GM13976 (cell line): Measurements from ENCODE around the gene RAPGEF1.
A peak's percentile ranks its signal among the peaks of the same experiment; 100 is the strongest.

ENCODE experiments used
- DNase-seq: peaks from one replicate; pipeline ENCODE4 v3.0.0; 2012; ENCODE audit warnings: low spot score
- in situ Hi-C: fragments of 300-500 bp; cut with MboI; formaldehyde crosslinking; loops from one replicate; pipeline ENCODE4 v1.12.0; 2022; ENCODE audit warnings: low sequenced_read_pairs, mixed read lengths, inconsistent platforms; ENCODE audit not compliant: unreplicated experiment
- TF ChIP-seq, protein P1 (sequence below): IDR thresholded peaks from 2 replicates; pipeline ENCODE4 v1.5.1; 2012; ENCODE audit warnings: borderline replicate concordance, mild to moderate bottlenecking; ENCODE audit not compliant: insufficient read depth; ENCODE audit errors: extremely low read depth, missing control alignments, control extremely low read depth

The RAPGEF1 gene

DNA sequence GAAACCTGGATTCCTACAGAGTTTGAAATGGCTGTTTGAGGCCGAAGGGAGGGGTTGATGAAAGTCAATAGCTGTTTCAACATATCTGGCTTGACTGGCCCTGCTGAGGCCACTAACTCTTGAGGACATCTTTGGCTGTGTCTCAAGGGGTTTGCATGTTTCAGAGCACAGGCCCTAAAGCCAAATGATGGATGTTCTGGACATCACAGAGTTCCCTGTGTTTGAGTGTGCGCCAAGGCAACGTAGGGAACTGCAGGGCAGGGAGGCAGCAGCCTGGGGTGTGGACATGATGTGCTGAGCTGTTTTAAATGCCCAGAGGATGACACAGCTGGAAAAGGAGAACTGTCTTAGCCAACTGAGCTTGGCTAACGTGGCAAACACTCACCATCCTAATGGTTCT is 89.6 kb downstream of the RAPGEF1 start:
- TF ChIP-seq, protein P1, sequence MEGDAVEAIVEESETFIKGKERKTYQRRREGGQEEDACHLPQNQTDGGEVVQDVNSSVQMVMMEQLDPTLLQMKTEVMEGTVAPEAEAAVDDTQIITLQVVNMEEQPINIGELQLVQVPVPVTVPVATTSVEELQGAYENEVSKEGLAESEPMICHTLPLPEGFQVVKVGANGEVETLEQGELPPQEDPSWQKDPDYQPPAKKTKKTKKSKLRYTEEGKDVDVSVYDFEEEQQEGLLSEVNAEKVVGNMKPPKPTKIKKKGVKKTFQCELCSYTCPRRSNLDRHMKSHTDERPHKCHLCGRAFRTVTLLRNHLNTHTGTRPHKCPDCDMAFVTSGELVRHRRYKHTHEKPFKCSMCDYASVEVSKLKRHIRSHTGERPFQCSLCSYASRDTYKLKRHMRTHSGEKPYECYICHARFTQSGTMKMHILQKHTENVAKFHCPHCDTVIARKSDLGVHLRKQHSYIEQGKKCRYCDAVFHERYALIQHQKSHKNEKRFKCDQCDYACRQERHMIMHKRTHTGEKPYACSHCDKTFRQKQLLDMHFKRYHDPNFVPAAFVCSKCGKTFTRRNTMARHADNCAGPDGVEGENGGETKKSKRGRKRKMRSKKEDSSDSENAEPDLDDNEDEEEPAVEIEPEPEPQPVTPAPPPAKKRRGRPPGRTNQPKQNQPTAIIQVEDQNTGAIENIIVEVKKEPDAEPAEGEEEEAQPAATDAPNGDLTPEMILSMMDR: no peak
- in situ Hi-C loops: no loop called here
- DNase-seq: no peak

DNA sequence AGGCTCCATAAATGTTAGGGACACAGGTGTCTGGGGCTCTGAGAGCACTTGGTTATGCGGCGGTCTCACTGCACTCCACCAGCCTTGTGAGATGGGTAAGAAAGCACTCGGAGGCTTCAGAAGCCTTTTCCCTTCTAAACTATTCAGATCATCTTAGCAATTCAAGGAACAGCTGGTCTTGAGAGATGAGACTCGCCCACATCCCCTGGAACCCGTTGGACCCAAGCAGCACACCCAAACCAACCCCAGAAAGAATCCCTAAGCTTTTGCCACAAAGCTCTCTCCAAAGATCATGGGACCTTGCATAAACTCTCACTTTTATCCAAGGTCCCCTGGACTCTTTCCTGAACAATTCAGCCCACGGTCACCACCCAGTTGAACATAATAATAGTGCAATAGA is 90.2 kb downstream of the RAPGEF1 start:
- no peak for DNase-seq
- in situ Hi-C loops: no loop called here
- TF ChIP-seq, protein P1: no peak

DNA sequence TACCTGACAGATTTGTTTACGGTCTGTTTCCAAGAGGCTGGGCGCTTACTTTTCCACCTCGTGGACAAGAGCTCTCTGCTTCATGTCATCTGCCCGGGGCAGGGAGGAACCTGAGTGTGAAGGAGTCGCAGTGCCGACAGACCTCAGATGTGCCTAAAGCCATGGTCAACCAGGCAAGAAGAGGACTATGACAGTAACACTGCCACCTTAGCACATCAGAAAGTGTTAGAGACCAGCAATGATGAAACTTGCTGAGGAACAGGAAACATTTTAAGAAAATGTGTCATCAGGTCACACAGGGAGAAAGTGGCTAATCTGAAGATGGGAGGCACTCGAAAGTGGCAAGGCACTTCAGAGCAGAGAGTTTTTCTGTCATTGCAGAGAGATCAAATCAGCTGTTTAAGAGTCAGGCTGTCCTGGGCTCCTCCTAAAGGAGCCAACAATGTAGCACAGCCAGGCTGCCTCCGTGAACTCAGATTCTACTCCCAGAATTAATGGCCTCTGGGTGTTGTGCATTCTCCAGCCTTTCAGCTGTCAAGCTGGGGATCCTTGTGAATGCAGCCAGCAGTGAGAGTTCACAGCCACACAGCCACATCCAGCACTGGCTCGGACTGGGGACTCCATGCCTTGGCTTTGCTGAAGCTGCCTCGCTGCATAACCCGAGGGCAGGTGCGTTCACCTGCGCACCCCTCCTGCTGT is 94.6 kb downstream of the RAPGEF1 start:
- in situ Hi-C loops: no loop called here
- TF ChIP-seq, protein P1: no peak
- no peak for DNase-seq

DNA sequence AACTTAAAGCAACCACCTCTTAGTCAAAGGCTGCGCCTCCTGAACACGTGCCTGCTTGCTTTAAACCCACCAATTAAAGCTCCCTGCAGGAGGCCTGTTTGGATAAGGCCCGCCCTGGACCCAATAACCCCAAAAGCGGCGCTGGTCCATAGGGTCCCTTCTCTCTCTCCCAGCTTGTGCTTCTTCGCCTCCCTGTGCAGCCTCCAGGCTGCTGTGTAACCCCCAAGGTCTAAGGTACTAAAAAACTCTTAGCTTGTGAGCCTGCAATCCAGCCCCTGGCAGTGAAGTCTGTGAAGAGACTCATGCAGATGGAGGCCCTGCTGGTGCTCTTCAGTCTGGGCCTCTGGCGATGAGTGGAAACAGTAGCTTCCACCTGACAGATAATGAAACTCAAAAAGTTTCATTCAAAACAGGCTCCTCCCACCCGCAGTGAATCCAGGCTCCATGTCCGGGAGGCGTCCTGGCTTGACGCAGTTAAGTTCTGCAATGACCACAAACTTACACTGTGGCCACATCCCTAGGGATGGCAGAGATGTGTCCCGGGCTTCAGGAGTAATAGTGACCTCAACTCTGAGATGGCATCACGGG is 97.3 kb downstream of the RAPGEF1 start:
- TF ChIP-seq, protein P1: no peak
- in situ Hi-C loops: no loop called here
- peak; percentile 79 for DNase-seq

DNA sequence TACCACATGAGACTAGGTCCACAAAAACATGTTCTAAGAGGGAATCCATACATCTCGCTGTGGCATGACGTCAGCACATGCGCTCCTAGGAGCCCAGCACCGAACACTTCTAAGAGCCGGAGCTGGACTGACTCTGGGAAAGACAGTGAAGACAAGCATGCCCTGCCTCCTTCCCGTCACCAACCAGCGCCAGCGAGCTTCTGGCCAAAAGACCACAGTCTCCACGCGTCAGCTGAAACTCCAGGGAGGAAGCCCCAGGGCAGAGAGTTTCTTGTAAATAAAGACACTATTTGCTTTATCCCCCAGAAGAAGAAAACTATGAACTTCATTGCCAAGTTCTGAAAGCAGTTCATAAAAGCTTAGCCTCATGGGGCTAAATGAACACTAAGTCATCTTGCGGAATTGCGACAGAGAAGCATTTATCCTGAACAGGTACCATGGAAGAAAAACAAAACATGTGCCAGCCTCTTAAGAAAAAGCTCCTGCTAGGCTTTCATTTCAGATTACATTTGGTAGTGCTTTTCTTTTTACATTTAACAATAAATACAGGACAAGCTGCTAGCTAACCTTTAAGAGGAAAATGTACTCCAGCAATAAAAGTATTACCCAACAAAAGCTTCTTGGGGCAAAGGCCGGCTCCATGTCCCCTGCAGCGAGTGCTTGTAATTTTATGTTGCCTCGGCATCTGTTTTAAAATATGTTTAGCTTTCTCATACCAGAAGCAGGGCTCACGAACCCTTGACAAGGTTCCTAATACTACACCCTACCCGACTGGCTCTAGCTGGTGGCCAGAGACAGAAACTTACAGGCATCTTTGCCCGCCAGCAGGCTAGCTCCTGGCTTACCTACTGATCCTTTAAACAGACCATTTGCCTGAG is 98.0 kb downstream of the RAPGEF1 start:
- in situ Hi-C loops: no loop called here
- no peak for DNase-seq
- TF ChIP-seq, protein P1: no peak

DNA sequence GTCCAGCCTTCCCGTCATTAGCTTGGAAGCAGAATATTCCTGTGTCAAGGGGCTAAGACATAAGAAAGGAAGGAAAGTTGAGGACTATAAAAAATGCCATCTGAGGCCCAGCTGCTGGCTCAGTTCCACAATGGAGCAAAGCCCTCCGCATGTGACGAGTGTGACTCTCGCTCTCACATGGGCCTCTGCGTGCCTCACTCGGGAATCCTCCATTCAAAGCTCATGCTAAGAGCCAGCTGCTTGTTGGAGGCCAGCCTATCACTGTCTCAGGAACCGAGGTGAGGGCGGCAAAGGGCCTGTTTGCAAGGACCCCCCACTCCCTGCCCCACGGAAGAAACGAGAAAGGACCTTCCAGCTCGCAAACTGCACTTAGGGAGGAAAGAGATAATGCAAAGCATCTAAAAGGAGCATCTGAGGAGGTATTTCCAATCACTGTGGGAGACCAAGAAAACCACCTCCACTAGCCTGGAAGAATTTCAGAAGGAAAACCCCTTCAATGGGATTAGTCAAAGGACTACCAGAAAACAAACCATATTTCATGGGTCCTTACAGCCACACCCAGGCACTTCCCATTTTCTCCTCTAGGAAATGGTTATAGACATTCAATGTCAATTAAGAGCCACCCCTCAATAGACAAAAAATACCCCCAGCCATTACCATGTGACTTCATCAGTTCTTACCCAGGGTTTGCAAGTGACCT is 99.3 kb downstream of the RAPGEF1 start:
- DNase-seq: no peak
- TF ChIP-seq, protein P1: no peak
- in situ Hi-C loops: no loop called here
